Measurements from ENCODE around the gene ZBED6.
"Not testable (repeated sequence)": the region's sequence is repeated elsewhere in the genome, so short reads cannot be mapped to it uniquely, and the experiment has no call there.

Gene ZBED6

GRCh38 chr1:203789966-203790365, 5.5 kb upstream of the ZBED6 start:
- no peak for DNase-seq

GRCh38 chr1:203791498-203791897, 3.9 kb upstream of the ZBED6 start:
- DNase-seq: no peak

GRCh38 chr1:203792486-203792885, 2.9 kb upstream of the ZBED6 start:
- no peak for DNase-seq

- not testable (repeated sequence) for DNase-seq
Observed at GRCh38 chr1:203793561-203793960, 1.9 kb upstream of the ZBED6 start.

- no peak for DNase-seq
Observed at GRCh38 chr1:203794764-203795440, 521 bp upstream of the ZBED6 start.

GRCh38 chr1:203796236-203796605, 798 bp downstream of the ZBED6 start:
- no peak for DNase-seq

- DNase-seq: no peak
Observed at GRCh38 chr1:203797216-203797615, 1.8 kb downstream of the ZBED6 start.

- no peak for DNase-seq
Observed at GRCh38 chr1:203797948-203798655, 2.7 kb downstream of the ZBED6 start.

GRCh38 chr1:203799157-203799556, 3.7 kb downstream of the ZBED6 start:
- no peak for DNase-seq

GRCh38 chr1:203799971-203800370, 4.5 kb downstream of the ZBED6 start:
- no peak for DNase-seq

GRCh38 chr1:203805689-203806088, 10.3 kb downstream of the ZBED6 start:
- DNase-seq: no peak

- no peak for DNase-seq
Observed at GRCh38 chr1:203807196-203807595, 11.8 kb downstream of the ZBED6 start.

GRCh38 chr1:203813581-203814341, 18.3 kb downstream of the ZBED6 start:
- DNase-seq: no peak

- no peak for DNase-seq
Observed at GRCh38 chr1:203818399-203818798, 23.0 kb downstream of the ZBED6 start.

GRCh38 chr1:203823306-203823705, 27.9 kb downstream of the ZBED6 start:
- DNase-seq: no peak

GRCh38 chr1:203826175-203826574, 30.8 kb downstream of the ZBED6 start:
- DNase-seq: no peak

GRCh38 chr1:203828002-203828401, 32.6 kb downstream of the ZBED6 start:
- no peak for DNase-seq

- DNase-seq: no peak
Observed at GRCh38 chr1:203828503-203828902, 33.1 kb downstream of the ZBED6 start.

- not testable (repeated sequence) for DNase-seq
Observed at GRCh38 chr1:203829247-203829646, 33.8 kb downstream of the ZBED6 start.

GRCh38 chr1:203835476-203835875, 40.1 kb downstream of the ZBED6 start:
- no peak for DNase-seq

- no peak for DNase-seq
Observed at GRCh38 chr1:203839081-203839480, 43.7 kb downstream of the ZBED6 start.

- DNase-seq: no peak
Observed at GRCh38 chr1:203840208-203840808, 44.9 kb downstream of the ZBED6 start.

- no peak for DNase-seq
Observed at GRCh38 chr1:203842559-203842876, 47.1 kb downstream of the ZBED6 start.

GRCh38 chr1:203843435-203843834, 48.0 kb downstream of the ZBED6 start:
- no peak for DNase-seq

All from activated naive CD4-positive, alpha-beta T cell (primary cell).